Endothelial cell of umbilical vein (primary cell): ENCODE measurements around the gene MAST4.

ENCODE experiments used
- POLR2A ChIP-seq: IDR thresholded peaks from 2 replicates; pipeline ENCODE4 v1.6.1; 2012; ENCODE audit warnings: low read depth, mild to moderate bottlenecking, control low read depth, low read length
- TF ChIP-seq, protein P1 (sequence below), 2 donors: IDR thresholded peaks; 1 replicate in 1 of 2; 2 replicates in 1 of 2; pipeline ENCODE4 v1.5.1; 2011; ENCODE audit warnings: low read length in 2 of 2, mild to moderate bottlenecking in 2 of 2, moderate library complexity in 2 of 2, control low read depth in 1 of 2, inconsistent platforms in 1 of 2, low read depth in 1 of 2; ENCODE audit not compliant: insufficient read depth in 1 of 2; ENCODE audit errors: extremely low read depth in 1 of 2

DNA sequence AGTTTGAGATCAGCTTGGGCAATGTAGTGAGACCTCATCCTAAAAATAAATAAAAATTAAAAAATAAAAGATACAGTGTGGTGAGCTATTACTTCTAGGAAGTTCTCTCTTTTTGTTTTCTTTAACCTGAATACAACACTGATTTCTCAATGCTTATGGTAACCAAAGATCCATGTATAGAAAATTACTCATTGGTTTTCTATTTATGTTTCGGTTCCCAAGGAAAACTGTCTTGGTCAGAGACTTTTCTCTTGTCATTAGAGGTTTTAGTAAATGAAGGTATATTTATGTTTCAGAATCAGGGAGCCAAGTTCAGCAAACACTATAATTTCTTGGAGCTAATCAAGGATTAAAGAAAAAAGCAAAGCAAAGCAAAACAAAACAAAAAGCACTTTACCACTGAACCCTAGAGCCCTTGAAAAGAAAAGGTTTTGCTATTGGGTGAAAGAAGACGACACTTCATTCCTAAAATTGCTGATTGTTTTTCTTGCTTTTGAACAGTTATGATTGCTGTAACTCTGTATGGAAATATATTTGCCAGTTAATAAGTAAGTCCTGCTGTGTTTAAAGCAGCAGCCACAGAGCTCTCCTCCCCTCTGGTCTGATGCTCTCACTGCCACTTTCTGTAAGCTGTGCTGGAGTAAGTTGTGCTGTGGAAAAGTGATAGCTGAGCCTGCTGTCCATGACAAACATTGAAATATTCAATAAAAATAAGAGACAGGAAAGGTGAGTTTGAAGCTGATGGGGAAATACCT lies 302.2 kb downstream of the MAST4 start:
- TF ChIP-seq POLR2A, result no peak
- TF ChIP-seq, protein P1, sequence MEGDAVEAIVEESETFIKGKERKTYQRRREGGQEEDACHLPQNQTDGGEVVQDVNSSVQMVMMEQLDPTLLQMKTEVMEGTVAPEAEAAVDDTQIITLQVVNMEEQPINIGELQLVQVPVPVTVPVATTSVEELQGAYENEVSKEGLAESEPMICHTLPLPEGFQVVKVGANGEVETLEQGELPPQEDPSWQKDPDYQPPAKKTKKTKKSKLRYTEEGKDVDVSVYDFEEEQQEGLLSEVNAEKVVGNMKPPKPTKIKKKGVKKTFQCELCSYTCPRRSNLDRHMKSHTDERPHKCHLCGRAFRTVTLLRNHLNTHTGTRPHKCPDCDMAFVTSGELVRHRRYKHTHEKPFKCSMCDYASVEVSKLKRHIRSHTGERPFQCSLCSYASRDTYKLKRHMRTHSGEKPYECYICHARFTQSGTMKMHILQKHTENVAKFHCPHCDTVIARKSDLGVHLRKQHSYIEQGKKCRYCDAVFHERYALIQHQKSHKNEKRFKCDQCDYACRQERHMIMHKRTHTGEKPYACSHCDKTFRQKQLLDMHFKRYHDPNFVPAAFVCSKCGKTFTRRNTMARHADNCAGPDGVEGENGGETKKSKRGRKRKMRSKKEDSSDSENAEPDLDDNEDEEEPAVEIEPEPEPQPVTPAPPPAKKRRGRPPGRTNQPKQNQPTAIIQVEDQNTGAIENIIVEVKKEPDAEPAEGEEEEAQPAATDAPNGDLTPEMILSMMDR (IDR thresholded peaks at IDR 0.05; ENCODE audit: extremely low read depth in 1 of 2, insufficient read depth in 1 of 2, low read depth in 1 of 2, low read length in 2 of 2), result no peak
